ENCODE data around the gene GRID2.
A peak's percentile ranks its signal among the peaks of the same experiment; 100 is the strongest.

GRID2 gene

GRCh38 chr4:93303440-93303839, 999.7 kb downstream of the GRID2 start:
- Mint-ChIP-seq H3K27ac (no peak overlapping the region), H3K9me3 (no peaks in the 10 kb centered on the region), H3K4me3 (no peak overlapping the region), H3K36me3 (ENCODE audit: low read depth) (no peaks in the 10 kb centered on the region), H3K27me3 (ENCODE audit: low read depth) (no peaks in the 10 kb centered on the region), H3K4me1 (peaks cover 4% of the 10 kb centered on the region)
- TF ChIP-seq CTCF (IDR thresholded peaks at IDR 0.05; ENCODE audit: unreplicated experiment in 3 of 3): no peak

GRCh38 chr4:93312299-93312698, 1008.5 kb downstream of the GRID2 start:
- TF ChIP-seq CTCF (IDR thresholded peaks at IDR 0.05; ENCODE audit: unreplicated experiment in 3 of 3): no peak
- no peaks in the 10 kb centered on the region for H3K9me3 Mint-ChIP-seq
- peaks cover 6% of the 10 kb centered on the region for H3K4me1 Mint-ChIP-seq
- H3K36me3 Mint-ChIP-seq (ENCODE audit: low read depth): no peaks in the 10 kb centered on the region
- H3K27me3 Mint-ChIP-seq (ENCODE audit: low read depth): no peaks in the 10 kb centered on the region
- no peak overlapping the region for H3K4me3 Mint-ChIP-seq
- peak overlapping the region; percentile 11 to 32 (median 25) for H3K27ac Mint-ChIP-seq

GRCh38 chr4:93313197-93313596, 1009.4 kb downstream of the GRID2 start:
- peak overlapping the region in 1 of 3 experiments; percentile 73 for H3K27ac Mint-ChIP-seq
- H3K4me3 Mint-ChIP-seq: no peak overlapping the region
- H3K9me3 Mint-ChIP-seq: no peaks in the 10 kb centered on the region
- H3K27me3 Mint-ChIP-seq (ENCODE audit: low read depth): no peaks in the 10 kb centered on the region
- H3K36me3 Mint-ChIP-seq (ENCODE audit: low read depth): no peaks in the 10 kb centered on the region
- no peak for TF ChIP-seq CTCF (IDR thresholded peaks at IDR 0.05; ENCODE audit: unreplicated experiment in 3 of 3)
- H3K4me1 Mint-ChIP-seq: peaks cover 6% of the 10 kb centered on the region

GRCh38 chr4:93317057-93317456, 1013.3 kb downstream of the GRID2 start:
- H3K27ac Mint-ChIP-seq: no peak overlapping the region

GRCh38 chr4:93317561-93317960, 1013.8 kb downstream of the GRID2 start:
- TF ChIP-seq CTCF (IDR thresholded peaks at IDR 0.05; ENCODE audit: unreplicated experiment in 3 of 3): no peak
- Mint-ChIP-seq H3K4me1 (no peaks in the 10 kb centered on the region), H3K36me3 (ENCODE audit: low read depth) (no peaks in the 10 kb centered on the region), H3K27me3 (ENCODE audit: low read depth) (no peaks in the 10 kb centered on the region), H3K9me3 (no peaks in the 10 kb centered on the region), H3K27ac (no peak overlapping the region), H3K4me3 (no peak overlapping the region)

More at GRCh38 chr4:93317057-93317456, 1013.3 kb downstream of the GRID2 start:
- no peak for TF ChIP-seq CTCF (IDR thresholded peaks at IDR 0.05; ENCODE audit: unreplicated experiment in 3 of 3)
- Mint-ChIP-seq H3K4me3 (no peak overlapping the region), H3K36me3 (ENCODE audit: low read depth) (no peaks in the 10 kb centered on the region), H3K27me3 (ENCODE audit: low read depth) (no peaks in the 10 kb centered on the region), H3K4me1 (no peaks in the 10 kb centered on the region), H3K9me3 (no peaks in the 10 kb centered on the region)

- TF ChIP-seq CTCF (IDR thresholded peaks at IDR 0.05; ENCODE audit: unreplicated experiment in 3 of 3): no peak
- H3K4me1 Mint-ChIP-seq: no peaks in the 10 kb centered on the region
- no peaks in the 10 kb centered on the region for H3K36me3 Mint-ChIP-seq (ENCODE audit: low read depth)
- no peak overlapping the region for H3K4me3 Mint-ChIP-seq
- H3K27me3 Mint-ChIP-seq (ENCODE audit: low read depth): no peaks in the 10 kb centered on the region
- H3K9me3 Mint-ChIP-seq: peaks cover 3% of the 10 kb centered on the region
- H3K27ac Mint-ChIP-seq: no peak overlapping the region
Measured at GRCh38 chr4:93319041-93319440, 1015.3 kb downstream of the GRID2 start.

Measured in nephron (organoid).